SH-SY5Y (cell line): ENCODE data around the gene CYP27A1.

ENCODE experiments used
- GATA2 ChIP-seq: IDR thresholded peaks from 2 replicates; pipeline ENCODE4 v1.6.1; 2011; ENCODE audit warnings: mild to moderate bottlenecking, low read depth, low read length
- GATA3 ChIP-seq: IDR thresholded peaks from 2 replicates; pipeline ENCODE4 v1.6.1; 2011; ENCODE audit warnings: low read depth, mild to moderate bottlenecking, low read length, moderate library complexity

DNA sequence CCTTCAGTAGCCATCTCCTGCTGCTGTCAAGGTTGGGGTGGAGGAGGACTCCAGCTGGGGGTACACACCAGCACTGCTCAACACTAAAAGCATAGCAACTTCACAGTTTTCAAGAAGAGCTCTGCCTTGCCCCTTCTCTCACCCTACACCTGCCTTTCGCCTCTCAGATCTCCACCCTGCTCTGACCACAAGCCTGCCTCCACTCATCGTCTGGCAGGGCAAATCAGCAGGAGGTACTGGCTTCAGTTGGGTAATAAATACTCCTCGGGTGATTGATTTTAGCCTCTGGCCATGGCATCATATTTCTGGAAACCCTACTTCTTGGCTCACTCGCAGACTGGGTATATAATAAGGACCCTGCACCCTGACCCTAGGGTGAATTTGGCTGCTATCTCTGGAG, 52.7 kb downstream of the CYP27A1 start:
- TF ChIP-seq GATA3 (no peak), GATA2 (no peak)
